Activated CD4-positive, alpha-beta memory T cell treated with anti-CD3 and anti-CD28 coated beads, Interleukin-2, amount 10 ng/mL, durations not matched to agents 7 days and 5 days (primary cell): Measurements from ENCODE around the gene LRRC14B. TPM values are rescaled to one million over a fixed set of nuclear protein-coding genes. Genes with fewer than 3 reads are reported as not detected.
"Not testable (repeated sequence)": the region's sequence is repeated elsewhere in the genome, so short reads cannot be mapped to it uniquely, and the experiment has no call there.

ENCODE experiments used
- CTCF ChIA-PET: fragments of 350-600 bp; sonication (Branson Sonifier 250); formaldehyde crosslinking; loops from one replicate; lab custom pipeline; 2021; ENCODE audit warnings: antibody characterized with exemption, inconsistent platforms; lab: Charles Lee
- POLR2A ChIA-PET: fragments of 350-600 bp; sonication (Branson Sonifier 250); formaldehyde crosslinking; loops from one replicate; lab custom pipeline; 2021; ENCODE audit warnings: antibody characterized with exemption; lab: Charles Lee
- DNase-seq: peaks from one replicate; pipeline ENCODE4 v3.0.0-alpha.2; 2020
- H3K27ac Mint-ChIP-seq: one replicate; pipeline ENCODE4 v1.8.0; 2021; ENCODE audit warnings: mild to moderate bottlenecking, mixed read lengths
- H3K27me3 Mint-ChIP-seq: one replicate; pipeline ENCODE4 v1.8.0; 2021; ENCODE audit warnings: mixed read lengths
- H3K36me3 Mint-ChIP-seq: one replicate; pipeline ENCODE4 v1.8.0; 2021; ENCODE audit warnings: low read depth, mixed read lengths
- H3K4me1 Mint-ChIP-seq: one replicate; pipeline ENCODE4 v1.8.0; 2021; ENCODE audit warnings: mixed read lengths
- H3K4me3 Mint-ChIP-seq: one replicate; pipeline ENCODE4 v1.8.0; 2021; ENCODE audit warnings: mild to moderate bottlenecking, mixed read lengths
- H3K9me3 Mint-ChIP-seq: one replicate; pipeline ENCODE4 v1.8.0; 2021; ENCODE audit warnings: mixed read lengths
- total RNA-seq, 2 experiments: library from RNA; stranded (reverse); gene quantifications; one replicate each; pipeline ENCODE4 v1.2.3, GENCODE V29; 2021

Gene LRRC14B
- total RNA-seq, 2 experiments from 2014 or later = not detected

DNA sequence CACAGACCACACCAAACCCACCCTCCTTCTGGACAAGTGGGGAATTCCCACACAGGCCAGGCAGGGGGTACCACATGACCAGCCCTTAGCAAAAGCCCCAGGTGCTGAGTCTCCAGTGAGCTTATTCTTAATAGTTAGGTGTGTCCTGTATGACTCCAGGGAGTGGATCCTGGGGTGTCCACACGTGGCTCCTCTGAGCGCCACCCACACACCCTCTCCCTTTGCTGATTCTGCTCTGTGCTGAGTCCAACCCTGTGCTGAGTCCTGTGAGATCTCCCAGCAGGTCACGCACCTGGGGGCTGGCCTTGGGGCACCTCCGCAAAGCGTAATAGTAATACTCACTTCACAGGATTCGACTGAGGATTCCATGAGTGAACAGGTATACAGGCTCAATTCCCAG is 12.7 kb downstream of the LRRC14B start:
- Mint-ChIP-seq H3K9me3 (no peaks in the 10 kb centered on the region), H3K36me3 (peaks cover 24% of the 10 kb centered on the region), H3K27me3 (no peaks in the 10 kb centered on the region), H3K4me3 (no peak overlapping the region), H3K4me1 (no peaks in the 10 kb centered on the region), H3K27ac (no peak overlapping the region)
- DNase-seq = no peak
- POLR2A ChIA-PET = no interaction called here
- CTCF ChIA-PET = no interaction called here

DNA sequence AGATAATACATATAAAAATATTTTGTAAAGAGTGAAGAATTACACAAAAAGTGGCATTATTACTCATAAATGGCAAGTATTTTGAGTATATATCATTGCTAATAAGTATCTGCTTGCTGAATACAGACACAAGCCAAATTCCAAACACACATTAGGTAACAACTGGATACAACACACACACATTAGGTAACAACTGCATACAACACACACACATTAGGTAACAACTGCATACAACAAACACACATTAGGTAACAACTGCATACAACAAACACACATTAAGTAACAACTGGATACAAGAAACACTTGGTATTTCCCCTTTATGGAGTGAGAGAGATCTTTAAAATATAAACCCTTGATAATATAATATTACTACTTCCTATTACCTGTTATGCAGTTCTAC is 13.2 kb downstream of the LRRC14B start:
- Mint-ChIP-seq H3K4me3 (no peak overlapping the region), H3K9me3 (no peaks in the 10 kb centered on the region), H3K4me1 (no peaks in the 10 kb centered on the region), H3K27ac (no peak overlapping the region), H3K27me3 (no peaks in the 10 kb centered on the region), H3K36me3 (peaks cover 24% of the 10 kb centered on the region)
- no peak for DNase-seq
- ChIA-PET CTCF (no interaction called here), POLR2A (no interaction called here)

GRCh38 chr5:204966-205670 is 13.8 kb downstream of the LRRC14B start:
- ChIA-PET POLR2A (no interaction called here), CTCF (no interaction called here)
- Mint-ChIP-seq H3K27ac (no peak overlapping the region), H3K27me3 (no peaks in the 10 kb centered on the region), H3K4me3 (no peak overlapping the region), H3K9me3 (no peaks in the 10 kb centered on the region), H3K4me1 (peaks cover under 1% of the 10 kb centered on the region), H3K36me3 (peaks cover 24% of the 10 kb centered on the region)
- DNase-seq = no peak

GRCh38 chr5:206406-206805 is 15.1 kb downstream of the LRRC14B start:
- ChIA-PET POLR2A (no interaction called here), CTCF (no interaction called here)
- DNase-seq = no peak
- Mint-ChIP-seq H3K27ac (no peak overlapping the region), H3K27me3 (no peaks in the 10 kb centered on the region), H3K4me1 (peaks cover 5% of the 10 kb centered on the region), H3K9me3 (no peaks in the 10 kb centered on the region), H3K4me3 (no peak overlapping the region), H3K36me3 (peaks cover 28% of the 10 kb centered on the region)

DNA sequence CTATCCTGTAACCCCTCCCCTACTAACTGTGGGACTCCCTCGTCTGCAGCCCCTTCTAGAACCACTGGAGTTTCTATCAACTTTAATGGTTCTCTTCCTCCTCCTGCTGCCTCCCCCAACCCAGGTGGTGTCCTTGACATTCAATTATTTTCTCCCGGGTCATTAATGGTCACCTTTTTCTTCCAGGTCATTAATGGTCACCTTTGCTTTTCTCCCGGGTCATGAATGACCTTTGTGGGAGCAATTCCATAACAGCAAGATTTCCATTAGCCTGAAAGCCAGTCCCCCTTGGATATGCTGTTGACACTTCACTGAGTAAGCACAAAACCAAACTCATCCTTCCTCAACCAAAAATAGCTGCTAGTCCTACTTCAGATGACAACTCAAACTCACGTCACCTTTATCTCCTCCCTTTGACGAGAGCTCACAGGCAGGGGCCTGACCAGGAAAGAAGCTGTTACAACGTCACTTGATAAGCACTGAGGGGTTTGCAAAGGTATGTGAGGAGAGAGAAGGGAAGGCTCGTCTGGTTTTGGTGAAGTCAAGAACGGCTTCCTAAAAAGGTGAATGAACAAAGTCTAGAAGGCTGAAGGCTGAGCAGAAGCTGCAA is 15.7 kb downstream of the LRRC14B start:
- Mint-ChIP-seq H3K4me1 (peaks cover 5% of the 10 kb centered on the region), H3K27ac (no peak overlapping the region), H3K4me3 (no peak overlapping the region), H3K36me3 (peaks cover 28% of the 10 kb centered on the region), H3K9me3 (no peaks in the 10 kb centered on the region), H3K27me3 (no peaks in the 10 kb centered on the region)
- no peak for DNase-seq
- POLR2A ChIA-PET = no interaction called here
- CTCF ChIA-PET = no interaction called here

DNA sequence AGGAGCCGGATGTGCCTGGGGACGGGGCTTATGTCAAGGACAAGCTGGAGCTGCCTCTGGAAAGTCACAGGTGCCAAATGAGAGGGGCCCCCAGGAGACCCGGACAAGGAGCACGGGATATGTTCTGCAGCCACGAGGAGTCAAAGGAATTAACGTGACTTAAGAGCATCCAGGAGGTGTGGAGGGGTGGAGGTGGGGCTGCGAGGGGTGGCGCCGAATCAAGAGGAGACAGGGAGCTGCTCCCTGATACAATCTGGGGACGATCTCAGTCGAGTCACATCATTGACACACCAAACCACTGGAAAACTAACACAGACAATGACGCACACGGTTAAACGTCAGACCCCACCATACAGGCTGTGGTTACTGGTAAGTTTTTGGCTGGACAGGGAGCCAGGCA is 16.3 kb downstream of the LRRC14B start:
- H3K27me3 Mint-ChIP-seq = no peaks in the 10 kb centered on the region
- CTCF ChIA-PET = no interaction called here
- no peak for DNase-seq
- peaks cover 27% of the 10 kb centered on the region for H3K36me3 Mint-ChIP-seq
- POLR2A ChIA-PET = no interaction called here
- H3K4me1 Mint-ChIP-seq = peaks cover 5% of the 10 kb centered on the region
- H3K4me3 Mint-ChIP-seq = no peak overlapping the region
- H3K9me3 Mint-ChIP-seq = no peaks in the 10 kb centered on the region
- H3K27ac Mint-ChIP-seq = no peak overlapping the region

GRCh38 chr5:208449-209114 is 17.3 kb downstream of the LRRC14B start:
- no peak for DNase-seq
- Mint-ChIP-seq H3K27ac (no peak overlapping the region), H3K4me1 (peaks cover 5% of the 10 kb centered on the region), H3K36me3 (peaks cover 26% of the 10 kb centered on the region), H3K9me3 (no peaks in the 10 kb centered on the region), H3K27me3 (no peaks in the 10 kb centered on the region), H3K4me3 (no peak overlapping the region)
- POLR2A ChIA-PET = interaction anchor here (0.6 kb wide), 1 partner anchor 336 kb away, joined by 3 read pairs; no protein-coding TSS in a partner anchor
- CTCF ChIA-PET = no interaction called here

DNA sequence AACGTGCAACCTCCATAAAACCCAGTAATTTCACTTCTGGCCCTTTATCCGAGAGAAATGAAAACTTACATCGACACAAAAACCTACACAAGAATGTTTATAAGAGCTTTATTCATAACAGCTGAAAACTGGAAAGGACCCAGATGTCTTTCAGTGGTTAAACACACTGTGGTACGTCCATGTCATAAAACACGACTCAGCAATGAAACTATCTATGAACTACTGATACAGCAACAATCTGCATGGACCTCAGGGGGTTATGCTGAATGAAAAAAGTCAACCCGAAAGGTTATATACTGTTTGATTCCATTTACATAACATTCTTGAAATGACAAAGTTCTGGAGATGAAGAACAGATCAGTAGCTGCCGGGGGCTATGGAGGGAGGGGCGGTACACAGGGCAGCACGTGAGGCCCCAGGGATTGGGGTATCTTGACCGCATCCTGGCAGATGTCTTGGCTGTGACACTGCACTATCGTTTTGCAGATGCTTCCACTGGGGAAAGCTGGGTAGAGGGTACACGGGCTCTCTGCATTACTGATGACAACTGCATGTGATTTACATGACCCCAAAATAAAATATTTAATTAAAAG is 22.6 kb downstream of the LRRC14B start:
- Mint-ChIP-seq H3K4me1 (peaks cover 36% of the 10 kb centered on the region), H3K9me3 (no peaks in the 10 kb centered on the region), H3K27ac (no peak overlapping the region), H3K36me3 (peaks cover 31% of the 10 kb centered on the region), H3K27me3 (no peaks in the 10 kb centered on the region), H3K4me3 (no peak overlapping the region)
- no peak for DNase-seq
- POLR2A ChIA-PET = no interaction called here
- CTCF ChIA-PET = interaction anchor here (1.2 kb wide), 1 partner anchor 25 kb away, joined by 4 read pairs; no protein-coding TSS in a partner anchor

- H3K9me3 Mint-ChIP-seq, H3K27me3 Mint-ChIP-seq, CTCF ChIA-PET, POLR2A ChIA-PET, DNase-seq, H3K4me3 Mint-ChIP-seq: not testable (repeated sequence)
- Mint-ChIP-seq H3K4me1 (peaks cover 36% of the 10 kb centered on the region), H3K36me3 (peaks cover 33% of the 10 kb centered on the region), H3K27ac (peak overlapping the region; percentile 56)
These were observed 24.0 kb downstream of the LRRC14B start for GRCh38 chr5:215256-215655.

DNA sequence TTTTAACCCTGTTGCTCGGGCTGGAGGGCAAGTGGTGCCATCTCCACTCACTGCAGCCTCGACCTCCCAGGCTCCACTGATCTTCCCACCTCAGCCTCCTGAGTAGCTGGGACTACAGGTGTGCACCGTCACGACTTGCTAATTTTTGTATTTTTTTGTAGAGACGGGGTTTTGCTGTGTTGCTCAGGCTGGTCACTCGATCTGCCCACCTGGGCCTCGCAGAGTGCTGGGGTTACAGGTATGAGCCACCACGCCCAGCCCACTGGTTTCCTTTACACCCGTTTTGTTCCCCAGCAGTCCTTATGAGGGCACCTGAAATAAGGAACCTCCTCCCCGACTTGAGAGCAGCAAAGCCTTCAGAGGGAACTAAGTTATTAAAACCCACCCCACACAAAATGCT is 24.8 kb downstream of the LRRC14B start:
- POLR2A ChIA-PET, H3K9me3 Mint-ChIP-seq, H3K4me3 Mint-ChIP-seq, CTCF ChIA-PET, DNase-seq, H3K27me3 Mint-ChIP-seq, H3K27ac Mint-ChIP-seq: not testable (repeated sequence)
- H3K36me3 Mint-ChIP-seq = peaks cover 32% of the 10 kb centered on the region
- peaks cover 41% of the 10 kb centered on the region for H3K4me1 Mint-ChIP-seq

- not testable (repeated sequence) for H3K27me3 Mint-ChIP-seq, H3K9me3 Mint-ChIP-seq
- Mint-ChIP-seq H3K36me3 (peaks cover 38% of the 10 kb centered on the region), H3K4me1 (peaks cover 58% of the 10 kb centered on the region), H3K27ac (peak within 1 kb of the TSS; percentile 94), H3K4me3 (peak within 1 kb of the TSS; percentile 90)
- CTCF ChIA-PET = interaction anchor here (1.0 to 2.0 kb wide), 3 partner anchors 29 to 53 kb away, joined by 3 to 11 read pairs (median 4); partner anchors contain the start of gene PDCD6
- POLR2A ChIA-PET = interaction anchor here (1.0 to 3.0 kb wide), 10 partner anchors 27 to 309 kb away, joined by 3 to 28 read pairs (median 5); partner anchors contain the start of genes LRRC14B and PDCD6
- peak; percentile 97 for DNase-seq
These were observed 26.5 kb downstream of the LRRC14B start, which contains the start of the genes CCDC127 and SDHA for GRCh38 chr5:217494-218456. CCDC127 (minus strand) TSS chr5:218153; CDS start chr5:216849, 1,304 bp downstream. SDHA (plus strand) TSS chr5:218320; CDS start chr5:218356, 36 bp downstream.
